ENCODE results near the gene RPS2. TPM values are rescaled to one million over a fixed set of nuclear protein-coding genes. Genes with fewer than 3 reads are reported as not detected.

RPS2 gene
- total RNA-seq, 2 donors from 2014 or later: 2,046 to 2,467 TPM

DNA sequence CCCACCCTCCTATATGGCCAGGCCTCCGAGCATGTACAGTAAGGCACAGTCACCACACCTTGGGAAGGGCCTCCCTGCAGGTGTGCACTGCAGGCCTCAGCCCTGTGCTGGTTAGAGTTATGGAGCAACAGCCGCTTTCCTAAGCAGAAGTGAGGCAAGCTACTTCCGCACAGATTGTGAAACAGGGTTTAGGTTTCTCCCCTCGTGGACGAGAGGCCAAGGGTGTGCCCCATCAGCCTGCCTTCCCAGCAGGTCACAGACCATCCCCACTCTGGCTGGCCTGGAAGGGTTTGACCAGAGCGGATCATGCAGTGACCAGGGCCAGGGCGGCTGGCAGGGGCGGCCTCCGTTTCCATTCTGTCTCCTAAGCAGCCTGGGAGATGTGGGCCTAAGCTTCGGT, 26.3 kb downstream of the RPS2 start:
- TF ChIP-seq POLR2A (IDR thresholded peaks at IDR 0.05) (no peak), POLR2AphosphoS5 (IDR thresholded peaks at IDR 0.05) (no peak)
- TF ChIP-seq, protein P1, sequence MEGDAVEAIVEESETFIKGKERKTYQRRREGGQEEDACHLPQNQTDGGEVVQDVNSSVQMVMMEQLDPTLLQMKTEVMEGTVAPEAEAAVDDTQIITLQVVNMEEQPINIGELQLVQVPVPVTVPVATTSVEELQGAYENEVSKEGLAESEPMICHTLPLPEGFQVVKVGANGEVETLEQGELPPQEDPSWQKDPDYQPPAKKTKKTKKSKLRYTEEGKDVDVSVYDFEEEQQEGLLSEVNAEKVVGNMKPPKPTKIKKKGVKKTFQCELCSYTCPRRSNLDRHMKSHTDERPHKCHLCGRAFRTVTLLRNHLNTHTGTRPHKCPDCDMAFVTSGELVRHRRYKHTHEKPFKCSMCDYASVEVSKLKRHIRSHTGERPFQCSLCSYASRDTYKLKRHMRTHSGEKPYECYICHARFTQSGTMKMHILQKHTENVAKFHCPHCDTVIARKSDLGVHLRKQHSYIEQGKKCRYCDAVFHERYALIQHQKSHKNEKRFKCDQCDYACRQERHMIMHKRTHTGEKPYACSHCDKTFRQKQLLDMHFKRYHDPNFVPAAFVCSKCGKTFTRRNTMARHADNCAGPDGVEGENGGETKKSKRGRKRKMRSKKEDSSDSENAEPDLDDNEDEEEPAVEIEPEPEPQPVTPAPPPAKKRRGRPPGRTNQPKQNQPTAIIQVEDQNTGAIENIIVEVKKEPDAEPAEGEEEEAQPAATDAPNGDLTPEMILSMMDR (IDR thresholded peaks at IDR 0.05): no peak
- peaks cover 9% of the 10 kb centered on the region for H3K4me1 ChIP-seq (replicated peaks)
- WGBS: 93% methylated on average over 10 of the region's 10 CpGs
- no peak overlapping the region for H3K4me3 ChIP-seq
- H3K27me3 ChIP-seq (replicated peaks; ENCODE audit: insufficient read depth): no peaks in the 10 kb centered on the region
- no peaks in the 10 kb centered on the region for H3K9me3 ChIP-seq
- intact Hi-C loops (cut with DNase I): no loop called here
- DNase-seq (ENCODE audit: low spot score): no peak
- H3K36me3 ChIP-seq: peaks cover 3 to 18% of the 10 kb centered on the region in 2 donors
- H3K27ac ChIP-seq: no peak overlapping the region

DNA sequence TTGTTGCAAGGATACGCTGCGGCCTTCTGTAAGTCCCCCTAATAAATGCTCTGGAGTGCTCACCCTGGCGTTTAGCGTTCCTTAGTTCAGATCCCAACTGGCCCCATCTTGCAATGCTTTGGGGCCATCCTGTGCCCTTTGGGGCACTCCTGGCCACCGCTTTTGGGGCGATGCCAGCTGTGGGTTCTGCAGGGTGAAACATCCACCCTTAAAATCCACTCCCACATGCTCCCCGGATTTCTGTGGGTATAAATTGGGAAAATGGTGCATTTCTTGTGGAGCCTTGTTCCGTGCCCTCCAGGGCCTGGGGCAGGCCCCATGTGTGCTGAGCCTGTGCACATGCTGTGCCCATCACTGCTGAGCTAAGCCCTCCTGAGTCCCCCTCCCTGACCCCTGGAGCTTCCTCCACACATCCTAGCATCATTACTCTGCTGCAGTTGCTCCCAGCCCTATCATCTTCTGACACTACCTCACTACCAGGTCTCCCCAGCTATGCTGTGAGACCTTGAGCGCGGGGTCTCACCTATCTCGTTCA, 27.6 kb downstream of the RPS2 start:
- Histone ChIP-seq H3K27ac (no peak overlapping the region), H3K9me3 (no peaks in the 10 kb centered on the region), H3K4me1 (replicated peaks) (peaks cover 3% of the 10 kb centered on the region), H3K27me3 (replicated peaks; ENCODE audit: insufficient read depth) (no peaks in the 10 kb centered on the region), H3K36me3 (peaks cover 3 to 18% of the 10 kb centered on the region in 2 donors), H3K4me3 (no peak overlapping the region)
- TF ChIP-seq POLR2A (IDR thresholded peaks at IDR 0.05) (no peak), POLR2AphosphoS5 (IDR thresholded peaks at IDR 0.05) (no peak)
- TF ChIP-seq, protein P1 (IDR thresholded peaks at IDR 0.05): no peak
- no peak for DNase-seq (ENCODE audit: low spot score)
- WGBS: 95% methylated on average over 11 of the region's 11 CpGs
- intact Hi-C loops (cut with DNase I): no loop called here

DNA sequence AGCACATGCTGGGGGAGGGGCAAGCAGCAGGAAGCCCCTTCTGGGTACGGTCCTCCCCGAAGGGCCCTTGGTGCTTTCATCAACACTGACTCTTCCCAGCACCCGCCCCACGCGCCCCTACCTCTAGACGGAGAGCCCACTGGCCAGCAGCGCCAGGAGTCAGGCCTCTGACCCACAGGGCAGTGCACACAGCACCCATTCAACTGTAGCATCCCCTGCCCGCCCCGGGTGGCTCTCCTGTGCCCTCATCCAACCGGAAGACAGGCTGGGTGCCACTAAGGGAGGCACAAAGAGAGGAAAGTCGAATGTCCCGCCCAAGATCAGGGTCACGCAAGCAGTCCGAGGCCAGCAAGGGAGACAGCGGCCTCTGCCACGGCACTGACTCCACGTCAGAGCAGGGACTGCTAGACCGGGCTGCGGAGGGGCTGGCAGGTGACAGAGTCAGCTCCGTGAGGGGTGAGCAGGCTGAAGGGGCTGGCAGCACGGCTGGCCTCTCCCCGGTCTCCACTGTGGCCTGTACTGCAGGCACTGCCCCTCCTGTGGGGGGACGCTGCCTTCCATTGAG, 31.4 kb downstream of the RPS2 start:
- TF ChIP-seq POLR2A (IDR thresholded peaks at IDR 0.05) (no peak), POLR2AphosphoS5 (IDR thresholded peaks at IDR 0.05) (no peak)
- TF ChIP-seq, protein P1 (IDR thresholded peaks at IDR 0.05): no peak
- no peaks in the 10 kb centered on the region for H3K4me1 ChIP-seq (replicated peaks)
- H3K4me3 ChIP-seq: no peak overlapping the region
- H3K27ac ChIP-seq: no peak overlapping the region
- no peaks in the 10 kb centered on the region for H3K9me3 ChIP-seq
- H3K27me3 ChIP-seq (replicated peaks; ENCODE audit: insufficient read depth): no peaks in the 10 kb centered on the region
- intact Hi-C loops (cut with DNase I): no loop called here
- WGBS: 68% methylated on average over 22 of the region's 23 CpGs
- no peak for DNase-seq (ENCODE audit: low spot score)
- peaks cover 0 to 4% of the 10 kb centered on the region in 2 donors for H3K36me3 ChIP-seq

DNA sequence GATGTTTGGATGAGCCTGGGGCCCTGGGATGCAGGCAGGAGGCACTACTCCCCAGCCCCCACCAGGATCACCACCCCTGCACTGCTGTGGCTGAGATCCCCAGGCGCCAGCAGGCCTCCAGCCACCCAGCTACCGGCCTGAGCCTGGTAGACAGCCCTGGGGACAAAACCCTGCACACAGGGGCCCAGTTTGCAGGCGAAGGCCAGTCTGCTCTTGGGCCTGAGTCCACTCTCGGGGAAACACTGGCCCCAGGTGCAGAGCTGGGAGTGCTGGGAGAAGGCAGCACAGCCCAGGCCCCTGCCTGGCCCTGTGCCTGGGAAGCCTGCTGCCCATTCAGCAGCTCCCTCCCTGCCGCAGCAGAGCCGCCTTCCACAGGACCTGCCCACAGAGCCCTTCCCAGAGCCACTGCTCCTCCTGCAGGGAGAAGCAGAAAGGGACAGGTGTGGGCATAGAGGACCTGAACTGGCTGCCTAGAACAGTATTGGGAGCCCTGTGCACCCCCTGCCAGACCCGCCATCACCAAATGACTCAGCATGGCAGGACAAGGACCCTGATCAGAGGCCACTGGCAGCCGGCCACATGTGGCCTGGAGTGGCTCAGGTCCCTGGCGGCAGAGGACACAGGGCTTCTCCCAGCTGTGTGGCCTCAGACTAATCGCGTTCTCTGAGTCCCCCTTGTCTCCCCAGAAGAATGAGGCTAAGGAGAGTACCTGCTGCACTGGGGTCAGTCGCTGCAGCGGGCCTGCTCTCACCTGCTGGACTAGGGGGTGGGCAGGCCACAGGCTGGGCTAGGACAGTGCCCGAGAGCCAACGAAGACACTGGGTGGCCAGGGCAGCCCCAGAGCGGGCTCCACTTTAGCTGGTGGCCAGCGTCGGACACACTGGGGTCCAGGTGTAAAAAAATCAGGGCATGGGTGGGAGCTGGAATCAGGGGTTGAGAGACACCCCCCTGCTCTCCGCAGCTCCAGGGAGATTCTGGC, 32.3 kb downstream of the RPS2 start:
- Histone ChIP-seq H3K27ac (no peak overlapping the region), H3K9me3 (no peaks in the 10 kb centered on the region), H3K4me1 (replicated peaks) (no peaks in the 10 kb centered on the region), H3K36me3 (no peaks in the 10 kb centered on the region), H3K27me3 (replicated peaks; ENCODE audit: insufficient read depth) (no peaks in the 10 kb centered on the region), H3K4me3 (no peak overlapping the region)
- intact Hi-C loops (cut with DNase I): no loop called here
- WGBS: 75% methylated on average over 18 of the region's 19 CpGs
- TF ChIP-seq, protein P1 (IDR thresholded peaks at IDR 0.05): peak in 1 of 4 experiments; percentile 12
- TF ChIP-seq POLR2AphosphoS5 (IDR thresholded peaks at IDR 0.05): no peak
- no peak for DNase-seq (ENCODE audit: low spot score)
